ENCODE measurements around the gene DCLK1. TPM values are rescaled to one million over a fixed set of nuclear protein-coding genes. Genes with fewer than 3 reads are reported as not detected.

DCLK1 gene
- total and polyA plus RNA-seq, 7 experiments from 2014 or later: not detected

DNA sequence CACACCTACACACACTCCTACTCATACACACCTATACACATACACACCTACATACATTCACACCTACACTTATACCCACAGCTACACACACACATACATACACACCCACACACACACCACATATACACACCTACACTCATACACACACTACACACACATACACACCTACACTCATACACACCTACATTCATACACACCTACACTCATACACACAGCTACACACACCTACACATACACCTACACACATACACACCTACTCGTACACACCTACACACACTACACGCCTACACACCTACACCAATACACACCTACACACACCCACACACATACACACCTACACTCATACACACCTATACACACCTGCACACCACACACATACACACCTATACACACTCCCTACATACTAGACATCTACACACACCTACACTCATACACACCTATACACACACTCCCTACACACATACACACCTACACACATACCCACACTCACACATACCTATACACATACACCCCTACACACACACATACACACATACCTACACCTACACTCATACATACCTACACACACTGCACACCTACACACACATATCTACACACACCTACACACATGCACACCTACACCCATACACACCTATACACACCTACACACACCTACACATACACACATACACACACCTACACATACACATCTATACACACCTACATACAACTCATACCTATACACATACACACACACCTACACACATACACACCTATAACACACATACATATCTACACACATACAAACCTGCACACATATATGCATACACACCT is 369.5 kb downstream of the DCLK1 start:
- H3K36me3 Mint-ChIP-seq: no peaks in the 10 kb centered on the region
- intact Hi-C loops (cut with micrococcal nuclease): no loop called here
- ChIA-PET CTCF (no interaction called here), POLR2A (interaction anchor here (0.6 kb wide), 1 partner anchor 215 kb away, joined by 3 read pairs; no protein-coding TSS in a partner anchor)
- Histone ChIP-seq H3K36me3 (ENCODE audit: control insufficient read depth in 2 of 3, insufficient read depth in 3 of 3, low read length in 3 of 3) (no peaks in the 10 kb centered on the region), H3K27ac (ENCODE audit: low read depth, low read length) (no peak overlapping the region), H3K4me1 (ENCODE audit: control insufficient read depth in 2 of 2, insufficient read depth in 2 of 2, low read length in 2 of 2) (no peaks in the 10 kb centered on the region), H3K4me3 (ENCODE audit: low read length) (no peak overlapping the region), H3K9me3 (ENCODE audit: control insufficient read depth in 2 of 3, low read length in 3 of 3) (no peaks in the 10 kb centered on the region), H3K27me3 (ENCODE audit: control insufficient read depth in 2 of 2, insufficient read depth in 2 of 2, low read length in 2 of 2) (no peaks in the 10 kb centered on the region)
- H3K9me3 Mint-ChIP-seq: peaks cover 0 to 9% (median 4%) of the 10 kb centered on the region in 11 donors
- no peak for DNase-seq
- H3K27me3 Mint-ChIP-seq: peaks cover 0 to 3% (median 0%) of the 10 kb centered on the region in 5 donors
- H3K4me1 Mint-ChIP-seq: no peaks in the 10 kb centered on the region
- no peak for ATAC-seq
- no peak overlapping the region for H3K27ac Mint-ChIP-seq
- no peak overlapping the region for H3K4me3 Mint-ChIP-seq

- H3K27ac Mint-ChIP-seq: no peak overlapping the region
- no peak overlapping the region for H3K4me3 Mint-ChIP-seq
- CTCF ChIA-PET: no interaction called here
- peaks cover 0 to 5% (median 0%) of the 10 kb centered on the region in 5 donors for H3K27me3 Mint-ChIP-seq
- intact Hi-C loops (cut with micrococcal nuclease): no loop called here
- Histone ChIP-seq H3K36me3 (ENCODE audit: control insufficient read depth in 2 of 3, insufficient read depth in 3 of 3, low read length in 3 of 3) (no peaks in the 10 kb centered on the region), H3K4me3 (ENCODE audit: low read length) (no peak overlapping the region), H3K9me3 (ENCODE audit: control insufficient read depth in 2 of 3, low read length in 3 of 3) (no peaks in the 10 kb centered on the region), H3K4me1 (ENCODE audit: control insufficient read depth in 2 of 2, insufficient read depth in 2 of 2, low read length in 2 of 2) (no peaks in the 10 kb centered on the region), H3K27me3 (ENCODE audit: control insufficient read depth in 2 of 2, insufficient read depth in 2 of 2, low read length in 2 of 2) (no peaks in the 10 kb centered on the region), H3K27ac (ENCODE audit: low read depth, low read length) (no peak overlapping the region)
- DNase-seq (no peak), ATAC-seq (no peak)
- H3K36me3 Mint-ChIP-seq: no peaks in the 10 kb centered on the region
- POLR2A ChIA-PET: no interaction called here
- H3K4me1 Mint-ChIP-seq: no peaks in the 10 kb centered on the region
- peaks cover 0 to 9% (median 4%) of the 10 kb centered on the region in 11 donors for H3K9me3 Mint-ChIP-seq
Measured at GRCh38 chr13:35760735-35761281, 370.4 kb downstream of the DCLK1 start.

DNA sequence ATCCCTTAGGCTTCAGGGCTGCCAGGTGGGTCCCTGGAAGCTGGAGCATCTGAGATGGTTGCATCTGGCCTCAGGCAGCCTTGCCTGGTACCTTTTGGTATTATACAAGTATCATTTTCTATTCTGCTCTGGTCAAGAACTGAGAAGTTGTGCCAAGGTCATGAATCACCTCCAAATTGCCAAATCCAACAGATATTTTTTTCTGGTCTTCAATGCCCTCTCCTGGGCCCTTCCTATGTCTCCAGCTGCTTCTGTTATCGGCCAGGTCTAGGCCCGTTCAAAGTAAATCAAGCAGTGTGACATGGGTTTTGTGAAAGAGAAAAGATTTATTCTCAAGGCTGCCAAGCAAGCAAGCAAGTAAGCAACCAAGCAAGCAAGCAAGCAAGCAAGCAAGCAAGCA is 383.6 kb downstream of the DCLK1 start:
- no peak overlapping the region for H3K4me3 ChIP-seq (ENCODE audit: low read length)
- CTCF ChIA-PET: no interaction called here
- H3K4me1 Mint-ChIP-seq: no peaks in the 10 kb centered on the region
- no peaks in the 10 kb centered on the region for H3K4me1 ChIP-seq (ENCODE audit: control insufficient read depth in 2 of 2, insufficient read depth in 2 of 2, low read length in 2 of 2)
- H3K27ac Mint-ChIP-seq: no peak overlapping the region
- H3K27ac ChIP-seq (ENCODE audit: low read depth, low read length): no peak overlapping the region
- DNase-seq (no peak), ATAC-seq (no peak)
- H3K27me3 Mint-ChIP-seq: peaks cover 0 to 5% (median 0%) of the 10 kb centered on the region in 5 donors
- H3K36me3 Mint-ChIP-seq: no peaks in the 10 kb centered on the region
- H3K9me3 Mint-ChIP-seq: peaks cover 1 to 18% (median 6%) of the 10 kb centered on the region in 11 donors
- intact Hi-C loops (cut with micrococcal nuclease): no loop called here
- no peaks in the 10 kb centered on the region for H3K27me3 ChIP-seq (ENCODE audit: control insufficient read depth in 2 of 2, insufficient read depth in 2 of 2, low read length in 2 of 2)
- POLR2A ChIA-PET: no interaction called here
- H3K36me3 ChIP-seq (ENCODE audit: control insufficient read depth in 2 of 3, insufficient read depth in 3 of 3, low read length in 3 of 3): no peaks in the 10 kb centered on the region
- H3K9me3 ChIP-seq (ENCODE audit: control insufficient read depth in 2 of 3, low read length in 3 of 3): no peaks in the 10 kb centered on the region
- H3K4me3 Mint-ChIP-seq: no peak overlapping the region

DNA sequence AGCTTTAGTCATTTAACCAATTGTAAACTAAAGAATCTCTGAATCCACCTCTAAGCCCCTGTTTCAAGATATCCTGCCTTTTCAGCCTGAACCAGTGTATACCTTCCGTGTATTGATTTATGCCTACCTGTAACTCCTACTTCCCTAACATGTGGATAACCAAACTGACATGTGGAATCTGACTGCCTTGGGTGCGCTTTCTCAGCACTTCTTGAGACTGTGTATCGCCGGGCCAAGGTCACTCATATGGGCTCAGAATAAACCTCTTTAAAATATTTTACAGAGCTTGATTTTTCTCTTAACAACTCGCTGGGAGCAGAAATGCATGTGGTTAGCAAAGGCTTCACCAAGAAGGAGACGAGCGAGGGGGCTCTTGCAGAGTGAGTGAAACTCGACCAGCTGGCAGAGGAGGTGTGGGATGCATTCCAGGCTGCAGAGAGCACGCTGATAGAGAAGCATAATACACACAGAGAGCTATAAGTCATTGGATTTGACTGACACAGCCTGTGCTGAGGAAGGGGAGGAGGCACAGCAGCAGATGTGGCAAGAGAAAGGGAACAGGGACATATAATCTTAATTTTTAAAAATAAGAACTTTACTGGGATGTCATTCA is 386.5 kb downstream of the DCLK1 start:
- ChIA-PET CTCF (no interaction called here), POLR2A (no interaction called here)
- Mint-ChIP-seq H3K36me3 (no peaks in the 10 kb centered on the region), H3K4me3 (no peak overlapping the region), H3K27ac (no peak overlapping the region), H3K4me1 (no peaks in the 10 kb centered on the region), H3K9me3 (peaks cover 0 to 22% (median 6%) of the 10 kb centered on the region in 11 donors), H3K27me3 (peaks cover 0 to 11% (median 3%) of the 10 kb centered on the region in 5 donors)
- H3K4me1 ChIP-seq (ENCODE audit: control insufficient read depth in 2 of 2, insufficient read depth in 2 of 2, low read length in 2 of 2): no peaks in the 10 kb centered on the region
- DNase-seq (no peak), ATAC-seq (no peak)
- H3K27me3 ChIP-seq (ENCODE audit: control insufficient read depth in 2 of 2, insufficient read depth in 2 of 2, low read length in 2 of 2): no peaks in the 10 kb centered on the region
- H3K27ac ChIP-seq (ENCODE audit: low read depth, low read length): no peak overlapping the region
- no peak overlapping the region for H3K4me3 ChIP-seq (ENCODE audit: low read length)
- intact Hi-C loops (cut with micrococcal nuclease): no loop called here
- no peaks in the 10 kb centered on the region for H3K9me3 ChIP-seq (ENCODE audit: control insufficient read depth in 2 of 3, low read length in 3 of 3)
- no peaks in the 10 kb centered on the region for H3K36me3 ChIP-seq (ENCODE audit: control insufficient read depth in 2 of 3, insufficient read depth in 3 of 3, low read length in 3 of 3)

GRCh38 chr13:35744144-35744543 is 387.0 kb downstream of the DCLK1 start:
- Mint-ChIP-seq H3K4me1 (no peaks in the 10 kb centered on the region), H3K27ac (no peak overlapping the region), H3K36me3 (no peaks in the 10 kb centered on the region), H3K9me3 (peaks cover 0 to 19% (median 6%) of the 10 kb centered on the region in 11 donors), H3K27me3 (peaks cover 0 to 11% (median 3%) of the 10 kb centered on the region in 5 donors), H3K4me3 (no peak overlapping the region)
- no peaks in the 10 kb centered on the region for H3K27me3 ChIP-seq (ENCODE audit: control insufficient read depth in 2 of 2, insufficient read depth in 2 of 2, low read length in 2 of 2)
- intact Hi-C loops (cut with micrococcal nuclease): no loop called here
- H3K4me3 ChIP-seq (ENCODE audit: low read length): no peak overlapping the region
- H3K27ac ChIP-seq (ENCODE audit: low read depth, low read length): no peak overlapping the region
- ChIA-PET POLR2A (no interaction called here), CTCF (no interaction called here)
- no peaks in the 10 kb centered on the region for H3K36me3 ChIP-seq (ENCODE audit: control insufficient read depth in 2 of 3, insufficient read depth in 3 of 3, low read length in 3 of 3)
- no peaks in the 10 kb centered on the region for H3K4me1 ChIP-seq (ENCODE audit: control insufficient read depth in 2 of 2, insufficient read depth in 2 of 2, low read length in 2 of 2)
- H3K9me3 ChIP-seq (ENCODE audit: control insufficient read depth in 2 of 3, low read length in 3 of 3): no peaks in the 10 kb centered on the region
- ATAC-seq (no peak), DNase-seq (no peak)

- ChIA-PET CTCF (no interaction called here), POLR2A (no interaction called here)
- DNase-seq (no peak), ATAC-seq (no peak)
- Histone ChIP-seq H3K27ac (ENCODE audit: low read depth, low read length) (no peak overlapping the region), H3K4me1 (ENCODE audit: control insufficient read depth in 2 of 2, insufficient read depth in 2 of 2, low read length in 2 of 2) (no peaks in the 10 kb centered on the region), H3K9me3 (ENCODE audit: control insufficient read depth in 2 of 3, low read length in 3 of 3) (no peaks in the 10 kb centered on the region), H3K36me3 (ENCODE audit: control insufficient read depth in 2 of 3, insufficient read depth in 3 of 3, low read length in 3 of 3) (no peaks in the 10 kb centered on the region), H3K27me3 (ENCODE audit: control insufficient read depth in 2 of 2, insufficient read depth in 2 of 2, low read length in 2 of 2) (no peaks in the 10 kb centered on the region), H3K4me3 (ENCODE audit: low read length) (no peak overlapping the region)
- Mint-ChIP-seq H3K27ac (no peak overlapping the region), H3K27me3 (peaks cover 0 to 11% (median 3%) of the 10 kb centered on the region in 5 donors), H3K36me3 (no peaks in the 10 kb centered on the region), H3K9me3 (peaks cover 0 to 20% (median 6%) of the 10 kb centered on the region in 11 donors), H3K4me1 (no peaks in the 10 kb centered on the region), H3K4me3 (no peak overlapping the region)
- intact Hi-C loops (cut with micrococcal nuclease): no loop called here
Measured at GRCh38 chr13:35743165-35743564, 388.0 kb downstream of the DCLK1 start.
